IPS-18c (cell line): ENCODE data around the gene CCDC185.
"Not testable (repeated sequence)": the region's sequence is repeated elsewhere in the genome, so short reads cannot be mapped to it uniquely, and the experiment has no call there.

ENCODE experiments used
- H3K4me3 ChIP-seq: 2 replicates; pipeline ENCODE4 v1.7.0; 2013; ENCODE audit warnings: low read depth, mild to moderate bottlenecking, low read length, moderate library complexity; ENCODE audit not compliant: insufficient read depth
- H3K9me3 ChIP-seq: one replicate; pipeline ENCODE4 v1.6.1; 2013; ENCODE audit warnings: mild to moderate bottlenecking, low read length, moderate library complexity; ENCODE audit not compliant: control insufficient read depth, insufficient read depth

The CCDC185 gene

DNA sequence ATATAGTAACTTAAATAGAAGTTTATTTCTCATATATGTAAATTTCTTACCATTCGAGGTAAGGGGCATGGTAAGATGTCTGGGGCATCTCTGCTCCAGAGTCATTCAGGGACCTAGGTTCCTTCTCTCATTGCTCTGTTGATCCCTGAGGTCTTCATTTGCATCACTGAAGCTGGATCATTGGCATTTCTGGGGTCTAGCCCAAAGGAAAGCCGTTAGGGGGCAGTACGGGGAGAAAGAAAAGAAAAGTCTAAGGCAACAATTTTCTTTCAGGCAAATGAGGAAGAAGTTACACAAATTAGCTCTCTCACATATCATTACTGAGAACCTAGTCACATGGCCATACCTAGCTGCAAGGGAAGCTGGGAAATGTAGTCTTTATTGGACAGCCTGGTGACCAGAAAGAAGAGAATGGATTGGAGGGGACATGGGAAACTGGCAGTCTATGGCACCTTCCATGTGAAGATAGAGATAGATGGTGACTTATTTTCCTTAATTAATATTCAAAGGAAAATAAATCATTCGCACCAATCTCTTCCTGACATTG, 19.1 kb upstream of the CCDC185 start:
- no peak overlapping the region for H3K4me3 ChIP-seq
- H3K9me3 ChIP-seq = no peaks in the 10 kb centered on the region

DNA sequence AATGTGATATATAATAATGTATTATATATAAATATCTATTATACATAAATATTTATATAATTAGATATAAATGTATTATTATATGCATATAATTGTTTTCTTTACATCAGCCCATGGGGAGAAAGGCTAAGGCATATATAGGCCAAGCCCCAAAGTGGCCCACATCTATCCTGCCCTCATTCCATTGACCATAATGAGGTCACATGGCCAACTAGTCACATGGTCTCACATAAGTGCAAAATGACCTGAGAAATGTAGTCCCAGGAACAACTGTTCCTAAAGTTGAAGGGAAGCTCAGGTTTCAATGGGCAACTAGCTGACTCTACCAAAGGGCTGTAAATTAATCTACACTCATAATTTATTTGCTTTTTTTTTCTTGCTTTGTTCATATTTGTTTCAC, 14.5 kb upstream of the CCDC185 start:
- Histone ChIP-seq H3K4me3 (no peak overlapping the region), H3K9me3 (no peaks in the 10 kb centered on the region)

DNA sequence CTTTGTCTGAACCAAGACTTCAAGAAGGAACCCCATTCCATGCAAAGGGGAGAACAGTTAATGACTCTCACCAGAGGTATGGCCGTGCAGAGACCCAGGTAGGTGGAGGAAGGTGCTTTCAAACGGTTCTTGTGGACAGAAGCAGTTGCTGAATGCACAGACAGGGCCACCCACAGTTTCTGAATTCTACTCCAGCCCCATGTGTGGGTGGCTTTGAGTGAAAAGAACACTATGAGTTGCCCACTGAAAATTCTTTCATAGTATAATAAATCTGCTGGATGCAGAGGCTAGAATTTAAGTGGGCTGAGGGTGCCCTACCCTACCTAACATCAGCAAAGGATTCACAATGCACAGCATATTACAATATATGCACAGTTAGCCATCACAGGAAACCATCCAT, 7.2 kb upstream of the CCDC185 start:
- Histone ChIP-seq H3K9me3 (no peaks in the 10 kb centered on the region), H3K4me3 (no peak overlapping the region)

DNA sequence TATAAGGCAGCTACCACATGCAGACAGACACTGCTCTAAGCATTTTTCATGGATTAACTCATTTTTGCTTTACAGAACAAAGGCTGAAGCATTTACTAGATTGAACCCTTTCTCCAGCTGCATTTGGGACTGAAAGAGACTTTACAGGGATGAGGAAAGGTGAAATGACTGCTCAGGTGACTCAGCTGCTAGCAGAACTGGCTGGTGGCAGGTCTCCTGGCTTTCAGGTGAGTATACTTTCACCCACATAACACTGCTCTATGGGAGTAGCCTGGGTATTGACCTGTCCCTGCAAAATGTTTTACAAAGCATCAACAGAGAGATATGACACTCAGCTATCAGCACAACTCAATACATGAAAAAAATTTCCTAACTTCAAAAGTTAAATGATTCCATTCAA, 2.6 kb upstream of the CCDC185 start:
- Histone ChIP-seq H3K9me3 (peaks cover 4% of the 10 kb centered on the region), H3K4me3 (no peak overlapping the region)

DNA sequence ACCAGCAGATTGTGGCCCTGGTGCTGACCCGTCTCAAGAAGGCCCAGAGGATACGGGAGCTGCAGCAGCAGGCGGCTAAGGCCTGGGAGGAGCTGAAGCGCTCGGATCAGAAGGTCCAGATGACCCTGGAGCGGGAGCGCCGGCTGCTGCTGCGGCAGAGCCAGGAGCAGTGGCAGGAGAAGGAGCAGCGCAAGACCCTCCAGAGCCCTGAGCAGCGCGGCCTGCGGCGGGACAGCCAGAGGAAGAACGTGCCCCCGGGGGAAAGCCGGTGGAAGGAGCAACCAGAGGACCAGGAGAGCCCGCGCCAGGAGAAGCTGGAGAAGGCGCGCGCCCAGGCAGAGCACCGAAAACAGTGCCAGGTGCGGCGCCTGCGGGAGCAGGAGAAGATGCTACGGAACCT, 1.0 kb downstream of the CCDC185 start:
- Histone ChIP-seq H3K4me3 (no peak overlapping the region), H3K9me3 (peaks cover 4% of the 10 kb centered on the region)

DNA sequence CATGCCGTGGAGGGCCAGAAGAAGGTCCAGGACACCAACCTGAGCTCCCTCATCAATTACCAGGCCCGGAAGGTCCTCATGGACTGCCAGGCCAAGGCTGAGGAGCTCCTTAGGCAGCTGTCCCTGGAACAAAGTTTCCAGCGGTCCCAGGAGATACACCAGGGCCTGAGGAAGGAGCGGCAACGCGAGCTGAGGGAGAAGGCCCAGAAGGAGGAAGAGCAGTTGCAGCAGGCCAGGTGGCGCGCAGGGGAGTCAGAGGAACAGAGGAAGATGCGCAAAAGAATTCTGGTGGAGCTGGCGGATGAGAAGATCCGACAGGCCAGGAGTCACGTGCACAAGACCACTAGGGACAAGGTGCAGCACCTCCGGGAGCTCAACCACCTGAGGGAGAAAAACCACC, 1.5 kb downstream of the CCDC185 start:
- no peak overlapping the region for H3K4me3 ChIP-seq
- peaks cover 4% of the 10 kb centered on the region for H3K9me3 ChIP-seq

DNA sequence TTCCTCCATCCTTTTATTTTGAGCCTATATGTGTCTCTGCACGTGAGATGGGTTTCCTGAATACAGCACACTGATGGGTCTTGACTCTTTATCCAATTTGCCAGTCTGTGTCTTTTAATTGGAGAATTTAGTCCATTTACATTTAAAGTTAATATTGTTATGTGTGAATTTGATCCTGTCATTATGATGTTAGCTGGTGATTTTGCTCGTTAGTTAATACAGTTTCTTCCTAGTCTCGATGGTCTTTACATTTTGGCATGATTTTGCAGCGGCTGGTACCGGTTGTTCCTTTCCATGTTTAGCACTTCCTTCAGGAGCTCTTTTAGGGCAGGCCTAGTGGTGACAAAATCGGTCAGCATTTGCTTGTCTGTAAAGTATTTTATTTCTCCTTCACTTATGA, 6.2 kb downstream of the CCDC185 start:
- H3K9me3 ChIP-seq, H3K4me3 ChIP-seq: not testable (repeated sequence)

DNA sequence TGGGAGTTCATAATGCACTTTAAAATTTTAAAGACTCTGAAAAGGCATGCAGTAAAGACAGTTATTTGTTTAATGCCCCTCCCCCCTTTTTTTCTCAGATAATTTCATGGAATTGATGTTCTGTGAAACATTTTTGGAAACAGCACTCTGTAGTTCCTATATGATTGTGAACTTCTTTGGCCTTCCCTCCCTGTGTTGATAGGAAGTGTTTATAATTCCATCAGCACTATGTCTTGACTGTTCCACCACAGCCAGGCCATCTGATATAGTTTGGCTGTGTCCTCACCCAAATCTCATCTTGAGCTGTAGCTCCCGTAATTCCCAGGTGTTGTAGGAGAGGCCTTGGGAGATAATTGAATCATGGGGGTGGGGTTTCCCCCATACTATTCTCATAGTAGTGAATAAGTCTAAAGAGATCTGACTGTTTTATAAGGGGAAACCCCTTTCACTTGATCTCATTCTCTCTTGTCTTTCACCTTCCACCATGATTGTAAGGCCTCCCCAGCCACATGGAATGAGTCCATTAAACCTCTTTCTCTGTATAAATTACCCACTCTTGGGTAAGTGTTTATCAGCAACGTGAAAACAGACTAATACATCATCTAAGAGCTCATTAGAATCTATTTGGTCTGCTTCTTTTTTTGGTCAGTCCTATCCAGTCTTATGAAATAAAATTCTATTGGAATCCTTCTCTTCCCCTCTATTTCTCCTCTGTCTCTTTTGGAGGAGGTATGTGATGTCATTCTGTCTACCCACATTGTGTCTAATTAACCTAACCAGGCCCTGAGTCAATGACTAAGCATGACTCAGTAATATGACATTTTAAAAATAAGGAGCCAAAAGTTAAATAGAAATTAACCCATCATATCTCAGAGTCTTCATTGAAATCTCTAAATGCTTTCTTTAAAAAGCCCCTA, 8.9 kb downstream of the CCDC185 start:
- peaks cover 2% of the 10 kb centered on the region for H3K9me3 ChIP-seq
- no peak overlapping the region for H3K4me3 ChIP-seq

DNA sequence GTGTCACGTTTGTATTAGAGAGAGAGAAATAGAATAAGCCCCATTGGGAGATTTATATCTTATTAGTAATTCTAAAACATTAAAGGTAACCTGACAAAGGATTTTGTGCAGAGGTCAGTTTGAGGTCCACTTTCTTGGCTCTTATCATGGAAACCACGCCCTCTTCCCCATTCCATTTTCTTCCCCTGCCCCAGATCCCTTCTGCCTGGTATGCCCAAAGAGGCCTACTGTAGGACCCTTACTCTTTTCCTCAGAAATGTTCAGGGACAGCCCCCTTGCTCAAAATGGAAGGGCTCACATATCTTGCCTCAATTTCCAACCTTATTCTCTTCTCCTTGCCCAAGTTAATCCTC, 9.6 kb downstream of the CCDC185 start:
- Histone ChIP-seq H3K9me3 (peaks cover 2% of the 10 kb centered on the region), H3K4me3 (no peak overlapping the region)

DNA sequence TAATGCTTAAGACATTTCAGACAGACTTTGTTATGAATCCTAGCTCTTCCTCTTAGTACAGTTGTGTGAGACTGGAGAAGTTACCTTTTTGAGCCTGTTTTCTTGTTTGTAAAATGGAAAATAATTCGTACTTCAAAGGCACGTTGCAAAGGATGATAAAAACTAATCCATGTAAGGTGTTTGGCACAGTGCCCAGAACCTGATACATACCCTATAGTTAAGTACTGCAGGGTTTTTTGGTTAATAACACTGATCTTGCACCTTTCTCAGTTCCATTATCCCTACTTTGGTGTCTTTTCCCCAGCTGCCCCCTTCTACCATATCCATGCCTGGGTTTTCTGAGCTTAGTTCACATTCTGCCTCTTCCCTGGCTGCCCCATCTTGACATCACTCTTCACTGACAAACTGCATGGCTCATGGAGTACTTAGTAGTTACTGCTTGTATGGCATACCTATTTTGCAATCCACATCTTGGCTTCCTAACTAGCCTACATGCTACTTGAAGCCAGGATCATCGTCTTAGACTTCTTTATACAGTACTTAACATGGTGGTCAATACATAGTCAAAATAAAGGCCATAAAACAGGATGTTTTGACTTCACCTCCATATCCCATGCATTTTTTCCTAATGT, 10.1 kb downstream of the CCDC185 start:
- no peak overlapping the region for H3K4me3 ChIP-seq

DNA sequence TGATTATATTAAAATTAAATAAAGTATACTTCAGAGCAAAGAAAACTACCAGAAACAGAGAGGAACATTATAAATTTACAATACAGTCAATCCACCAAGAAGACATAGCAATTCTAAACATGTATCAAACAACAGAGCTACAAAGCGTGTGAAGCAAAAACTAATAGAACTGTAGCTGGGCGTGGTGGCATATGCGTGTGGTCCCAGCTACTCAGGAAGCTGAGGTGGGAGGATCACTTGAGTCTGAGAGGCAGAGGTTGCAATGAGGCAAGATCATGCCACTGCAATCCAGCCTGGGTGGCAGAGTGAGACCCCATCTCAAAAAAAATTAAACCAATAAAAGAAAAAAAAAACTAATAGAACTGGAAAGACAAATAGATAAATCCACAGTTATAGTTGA, 12.3 kb downstream of the CCDC185 start:
- Histone ChIP-seq H3K9me3 (peaks cover 2% of the 10 kb centered on the region), H3K4me3 (no peak overlapping the region)

More for the DNA sequence above, 10.1 kb downstream of the CCDC185 start:
- peaks cover 2% of the 10 kb centered on the region for H3K9me3 ChIP-seq

DNA sequence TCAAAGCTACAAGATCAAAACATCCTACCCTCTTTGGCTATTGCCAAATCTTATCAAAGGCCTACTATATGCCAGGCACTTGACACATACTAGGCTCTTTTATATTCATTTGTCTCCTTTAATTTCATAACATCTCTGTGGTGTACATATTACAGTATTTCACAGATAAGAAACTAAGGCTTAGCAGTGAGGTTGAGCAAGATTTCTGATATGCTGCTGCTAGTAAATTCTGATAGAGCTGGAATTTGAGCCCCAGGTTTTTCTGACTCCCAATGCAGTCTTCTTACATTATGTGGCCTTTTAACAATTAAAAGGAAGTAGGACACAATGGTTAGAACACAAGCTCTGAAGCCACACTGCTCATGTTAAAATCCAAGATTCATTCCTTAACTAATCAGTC, 16.8 kb downstream of the CCDC185 start:
- Histone ChIP-seq H3K4me3 (no peak overlapping the region), H3K9me3 (no peaks in the 10 kb centered on the region)

DNA sequence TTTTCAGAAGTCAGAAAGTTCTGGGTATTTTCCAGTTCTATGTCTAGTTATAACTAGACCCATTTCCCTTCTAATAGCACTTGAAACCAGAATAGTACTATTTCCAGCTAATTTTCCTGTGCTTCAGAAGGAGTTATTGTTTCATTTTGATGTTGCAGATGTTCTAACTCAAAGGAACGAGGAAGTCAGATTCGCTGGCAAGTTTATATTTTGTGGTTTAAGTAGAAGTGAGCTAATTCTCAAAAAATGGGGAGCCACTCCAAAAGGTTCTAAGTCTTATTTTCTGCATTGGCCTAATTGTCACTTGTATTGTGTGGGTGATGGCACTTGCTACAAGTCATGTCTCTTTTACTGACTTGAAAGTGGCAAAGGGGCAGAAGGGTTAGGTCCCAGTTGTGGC, 18.1 kb downstream of the CCDC185 start:
- H3K4me3 ChIP-seq = no peak overlapping the region
- H3K9me3 ChIP-seq = no peaks in the 10 kb centered on the region

DNA sequence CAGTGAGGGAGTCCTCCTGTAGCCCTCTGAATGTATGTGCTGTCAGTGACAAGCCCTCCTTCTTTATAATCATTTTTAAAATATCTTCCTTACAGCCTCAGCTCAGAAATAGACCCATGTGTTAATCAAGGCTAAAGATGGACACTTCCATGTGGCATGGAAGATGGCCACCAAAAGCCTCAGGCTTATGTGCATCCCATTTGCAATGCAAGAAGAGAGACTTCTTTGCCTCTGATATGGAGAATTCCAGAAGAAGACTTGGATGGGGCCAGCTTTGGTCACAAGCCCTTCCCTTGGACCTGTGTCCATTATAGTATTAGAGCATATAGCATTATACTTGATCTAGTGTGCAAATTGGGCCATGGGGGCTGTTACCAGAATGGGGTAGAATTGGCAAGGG, 18.5 kb downstream of the CCDC185 start:
- H3K4me3 ChIP-seq = no peak overlapping the region
- no peaks in the 10 kb centered on the region for H3K9me3 ChIP-seq

DNA sequence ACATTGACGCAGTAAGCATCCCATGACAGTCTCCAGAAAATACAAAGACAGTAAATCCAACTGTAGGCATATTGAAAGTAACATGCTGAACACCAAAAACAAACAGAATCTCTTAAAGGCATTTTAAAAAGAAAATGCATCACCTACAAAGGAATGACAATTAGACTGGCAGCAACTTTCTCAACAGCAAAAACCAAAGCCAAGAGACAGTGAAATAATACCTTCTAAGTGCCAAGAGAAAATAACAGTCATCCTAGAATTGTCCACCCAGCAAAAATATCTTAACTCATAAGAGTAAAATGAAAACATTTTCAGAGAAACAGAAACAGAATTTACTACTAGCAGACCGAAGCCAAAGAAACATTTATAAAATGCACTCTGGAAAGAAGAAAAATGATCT, 20.0 kb downstream of the CCDC185 start:
- no peak overlapping the region for H3K4me3 ChIP-seq
- H3K9me3 ChIP-seq = no peaks in the 10 kb centered on the region

DNA sequence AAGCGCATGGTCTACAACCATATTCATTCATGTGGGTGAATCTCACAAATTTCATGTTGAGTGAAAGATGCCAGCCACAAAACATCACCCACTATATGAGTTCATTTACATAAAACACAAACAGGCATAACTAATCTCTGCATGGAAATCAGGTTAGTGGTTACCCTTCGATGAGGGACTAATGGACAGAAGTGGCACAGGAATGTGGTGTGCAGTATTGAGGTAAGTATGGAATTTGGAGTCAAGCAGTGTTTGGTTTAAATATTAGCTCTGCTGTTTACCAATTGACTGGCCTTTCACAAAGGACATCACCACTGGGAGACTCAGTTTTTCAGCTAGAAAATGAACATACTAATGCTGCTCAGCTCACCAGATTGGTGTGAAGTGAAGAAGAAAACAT, 24.2 kb downstream of the CCDC185 start:
- H3K9me3 ChIP-seq = no peaks in the 10 kb centered on the region
- H3K4me3 ChIP-seq = no peak overlapping the region

DNA sequence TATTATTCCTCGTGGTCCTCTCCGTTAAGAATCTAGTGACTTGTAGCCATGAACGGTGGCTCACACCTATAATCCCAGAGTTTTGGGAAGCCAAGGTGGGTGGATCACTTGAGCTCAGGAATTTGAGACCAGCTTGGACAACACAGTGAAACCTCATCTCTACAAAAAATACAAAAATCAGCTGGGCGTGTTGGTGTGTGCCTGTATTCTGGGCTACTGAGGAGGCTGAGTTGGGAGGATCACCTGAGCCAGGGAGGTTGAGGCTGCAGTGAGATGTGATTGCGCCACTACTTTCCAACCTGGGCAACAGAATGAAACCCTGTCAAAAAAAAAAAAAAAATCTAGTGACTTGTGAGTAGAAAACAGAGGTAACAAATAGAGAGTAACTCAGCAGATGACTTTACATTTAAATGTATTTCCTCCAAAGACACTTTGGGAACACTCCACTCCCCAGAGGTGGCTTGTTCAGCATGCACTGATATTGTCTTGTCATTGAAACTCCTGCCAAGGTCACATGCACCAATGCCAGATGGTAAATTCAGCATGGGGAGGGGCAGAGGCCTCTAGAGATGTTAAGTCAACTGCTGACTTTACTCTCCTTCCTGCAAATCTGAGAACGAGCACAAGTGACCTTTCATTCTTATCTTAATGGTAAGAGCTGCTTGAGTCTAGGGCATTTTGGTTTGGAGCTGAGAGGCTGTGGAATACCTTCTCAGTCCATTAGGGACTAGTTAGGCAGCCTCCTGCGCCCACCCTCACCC, 24.9 kb downstream of the CCDC185 start:
- Histone ChIP-seq H3K4me3 (no peak overlapping the region), H3K9me3 (no peaks in the 10 kb centered on the region)

DNA sequence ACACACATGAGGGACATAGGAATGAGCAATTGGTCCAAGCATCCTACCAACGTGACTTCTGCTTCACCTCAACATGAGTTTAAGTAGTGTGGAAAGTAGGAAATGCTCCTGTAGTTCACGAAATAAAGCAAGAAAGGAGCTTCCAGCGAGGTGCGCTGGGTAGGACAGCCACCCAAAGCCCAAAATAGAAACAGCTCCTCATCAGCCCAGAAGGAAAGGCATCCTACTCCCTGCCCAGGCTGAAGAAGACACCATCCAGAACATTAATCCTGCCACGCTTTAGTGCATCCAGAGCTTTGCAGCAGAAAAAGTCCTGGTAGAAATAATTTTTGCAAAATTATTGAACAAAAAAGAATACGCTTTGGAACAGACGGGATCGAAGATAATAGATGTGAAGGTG, 25.9 kb downstream of the CCDC185 start:
- no peak overlapping the region for H3K4me3 ChIP-seq
- no peaks in the 10 kb centered on the region for H3K9me3 ChIP-seq
